ENCODE data around the gene ETS1.

The ETS1 gene

GRCh38 chr11:128409476-128409875 is 177.9 kb downstream of the ETS1 start:
- H3K4me3 ChIP-seq (ENCODE audit: low read depth in 1 of 5, low read length in 5 of 5) = no peak overlapping the region
- peaks cover 0 to 3% (median 0%) of the 10 kb centered on the region in 5 donors for H3K27me3 ChIP-seq (ENCODE audit: control insufficient read depth in 5 of 5, insufficient read depth in 4 of 5, low read length in 5 of 5)
- no peak overlapping the region for H3K27ac ChIP-seq (ENCODE audit: low read depth, low read length)
- H3K9me3 ChIP-seq (ENCODE audit: control insufficient read depth in 5 of 5, low read length in 5 of 5) = no peaks in the 10 kb centered on the region
- H3K4me1 ChIP-seq (ENCODE audit: control insufficient read depth in 5 of 5, insufficient read depth in 5 of 5, low read length in 5 of 5) = peaks cover 0 to 25% (median 8%) of the 10 kb centered on the region in 5 donors
- H3K9ac ChIP-seq (ENCODE audit: low read length in 5 of 5) = no peak overlapping the region
- H3K36me3 ChIP-seq (ENCODE audit: control insufficient read depth in 5 of 5, insufficient read depth in 5 of 5, low read length in 5 of 5) = no peaks in the 10 kb centered on the region

Data from subcutaneous abdominal adipose tissue (tissue), 5 donors.